HG03064 (cell line): ENCODE data around the gene CD82.
"Not testable (repeated sequence)": the region's sequence is repeated elsewhere in the genome, so short reads cannot be mapped to it uniquely, and the experiment has no call there.

Source experiments
- ATAC-seq: cut with Tn5 transposase; IDR thresholded peaks from one replicate; pipeline ENCODE4 v1.9.1; 2021; ENCODE audit warnings: low read depth; ENCODE audit not compliant: unreplicated experiment

Gene CD82

DNA sequence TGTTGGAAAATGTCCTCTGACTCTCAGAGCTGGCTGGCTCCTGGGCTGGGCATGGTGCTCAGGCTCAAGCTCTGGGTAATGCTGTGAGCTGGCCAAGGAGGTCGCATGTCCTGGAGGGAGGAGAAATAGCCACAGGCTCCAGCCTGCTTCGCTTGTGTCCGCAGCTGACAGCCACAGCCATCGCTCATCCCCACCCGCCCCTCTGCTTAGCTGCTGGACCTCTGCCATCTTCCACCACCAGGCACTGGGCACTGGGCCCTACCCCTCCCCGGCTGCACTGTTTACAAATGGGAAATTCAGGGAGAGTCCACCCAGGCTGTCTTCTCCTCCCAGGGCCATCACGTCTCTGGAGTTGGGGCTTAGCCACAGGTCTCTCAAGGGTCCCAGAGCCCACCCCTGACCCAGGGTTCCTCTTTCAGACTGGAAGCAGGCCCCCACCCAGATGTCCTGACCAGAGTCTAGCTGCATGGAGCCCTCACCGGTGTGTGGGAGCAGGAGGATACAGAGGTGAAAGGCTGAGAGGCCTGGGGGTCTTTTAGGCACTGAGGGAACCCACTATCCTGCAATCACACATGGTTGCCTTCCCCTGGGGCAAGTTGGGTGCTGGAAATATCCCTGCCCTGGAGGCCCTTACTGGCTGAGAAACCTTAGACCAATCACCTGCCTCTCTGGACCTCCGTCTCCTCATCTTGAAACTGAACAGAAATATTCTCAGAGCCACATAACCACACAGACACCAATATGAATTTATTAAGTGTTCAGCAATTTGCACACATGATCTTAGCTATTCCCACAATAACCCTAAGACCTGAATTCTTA is 62.7 kb downstream of the CD82 start:
- no peak for ATAC-seq

DNA sequence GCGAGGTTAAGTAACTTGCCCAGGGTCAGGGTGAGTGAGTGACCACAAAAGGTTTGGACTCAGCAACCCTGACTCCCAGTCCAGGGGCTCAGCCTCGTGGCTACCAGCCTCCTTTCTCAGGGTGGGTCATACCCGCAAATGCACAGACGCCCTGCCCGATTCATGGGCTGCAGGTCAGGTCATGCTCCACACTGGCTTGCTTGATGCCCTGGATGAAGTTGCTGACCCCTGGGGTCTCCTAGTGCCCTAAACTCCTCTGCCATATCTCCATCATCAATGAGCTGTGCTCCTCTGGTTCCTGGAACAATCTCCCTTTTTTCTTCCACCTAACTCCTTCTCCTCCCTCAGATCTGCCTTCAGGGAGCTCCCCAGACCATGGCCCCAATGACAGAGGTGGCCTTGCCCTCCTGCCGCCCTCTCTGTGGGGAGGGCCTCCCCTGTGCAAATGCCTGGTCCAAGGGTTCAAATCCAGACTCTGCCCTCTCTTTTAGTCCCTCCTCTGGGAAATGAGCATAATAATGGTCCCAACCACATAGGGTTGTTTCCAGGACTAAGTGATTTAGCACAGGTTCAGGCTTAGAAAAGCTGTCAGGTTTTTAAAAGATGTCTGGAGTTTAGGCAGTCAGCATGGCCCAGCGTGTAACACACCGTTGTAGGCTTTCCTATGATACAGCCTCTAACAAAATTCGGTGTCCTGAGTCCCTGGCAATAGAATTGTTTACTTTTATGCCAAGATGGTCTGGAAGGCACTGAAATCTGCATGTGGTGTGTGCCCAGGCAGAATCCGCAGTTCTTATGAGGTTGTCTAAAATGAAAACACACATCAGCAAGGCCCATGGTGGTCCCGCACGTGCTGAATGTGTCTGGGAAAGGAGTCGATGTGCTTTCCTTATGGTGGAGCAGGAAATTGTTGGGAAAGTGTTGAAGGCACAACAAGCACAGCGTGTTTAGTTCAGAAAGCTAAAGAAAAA is 63.6 kb downstream of the CD82 start:
- ATAC-seq: no peak

DNA sequence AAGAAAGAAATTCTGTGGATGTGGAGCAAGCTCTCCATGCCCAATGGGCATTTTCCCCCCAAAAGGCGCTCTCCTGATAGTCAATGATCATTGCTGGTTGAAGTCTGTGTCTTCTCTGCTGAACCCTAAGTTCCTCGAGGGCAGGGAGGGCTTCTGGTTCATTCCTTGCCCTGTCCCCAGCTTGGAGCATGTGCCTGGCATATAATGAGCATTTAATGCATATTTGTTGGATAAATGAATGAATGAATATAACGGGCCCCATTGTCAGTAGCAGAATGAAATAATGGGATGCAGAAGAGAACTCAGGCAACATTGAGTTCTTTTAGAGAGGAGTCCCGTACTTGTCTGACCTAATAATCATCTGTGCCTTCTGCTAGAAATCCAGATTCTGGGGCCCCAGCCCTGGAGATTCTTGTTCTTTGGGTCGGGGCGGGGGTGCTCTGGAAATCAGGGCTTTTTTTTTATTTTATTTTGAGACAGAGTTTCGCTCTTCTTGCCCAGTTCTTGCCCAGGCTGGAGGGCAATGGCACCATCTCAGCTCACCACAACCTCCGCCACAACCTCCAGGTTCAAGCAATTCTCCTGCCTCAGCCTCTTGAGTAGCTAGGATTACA is 64.4 kb downstream of the CD82 start:
- no peak for ATAC-seq

- ATAC-seq: no peak
These were observed 65.2 kb downstream of the CD82 start for GRCh38 chr11:44630511-44631210.

- ATAC-seq: no peak
These were observed 66.4 kb downstream of the CD82 start for GRCh38 chr11:44631831-44632230.

GRCh38 chr11:44632466-44633123 is 67.1 kb downstream of the CD82 start:
- no peak for ATAC-seq

- no peak for ATAC-seq
These were observed 68.2 kb downstream of the CD82 start for GRCh38 chr11:44633641-44634040.

DNA sequence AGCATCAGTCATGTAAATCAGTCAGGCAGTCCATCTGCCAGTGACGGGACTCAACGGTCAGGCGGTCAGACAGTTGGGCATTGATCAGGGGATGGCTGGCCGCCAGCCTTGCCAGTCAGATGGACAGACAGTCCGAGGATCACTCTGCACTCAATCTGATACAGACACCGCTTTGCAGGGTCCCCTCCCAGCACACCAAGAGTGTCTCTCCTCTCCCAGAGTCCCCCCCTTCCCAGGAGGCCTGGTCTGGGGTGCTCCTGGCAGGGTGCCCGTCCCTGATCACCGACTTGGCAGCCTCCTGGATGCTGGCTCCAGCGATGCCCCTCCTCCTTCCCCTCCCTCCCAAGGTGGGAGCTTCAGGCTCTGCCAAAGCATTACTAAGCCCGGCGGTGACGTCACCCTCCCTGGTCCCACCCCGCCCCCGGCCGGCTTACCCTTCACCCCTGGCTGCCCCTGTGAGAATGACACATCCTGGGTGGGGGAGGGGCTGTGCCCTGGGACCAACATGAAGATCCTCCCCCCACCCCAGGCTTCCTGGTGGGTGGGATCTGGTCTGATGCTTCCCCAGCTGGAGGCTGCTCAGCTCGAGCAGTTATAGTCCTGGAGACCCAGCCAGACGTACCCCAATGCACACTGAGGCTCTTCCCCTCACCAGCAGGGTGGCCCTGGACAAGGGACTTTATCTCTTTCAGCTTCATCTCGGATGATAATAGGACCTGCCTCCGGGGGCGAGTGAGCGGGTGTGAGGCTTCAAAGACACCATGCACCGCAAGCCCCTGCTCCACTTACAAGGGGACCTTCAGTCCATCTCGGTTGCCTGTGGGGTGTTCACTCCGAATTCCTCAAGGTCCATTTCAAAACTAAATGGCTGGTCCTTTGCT is 69.2 kb downstream of the CD82 start:
- no peak for ATAC-seq

DNA sequence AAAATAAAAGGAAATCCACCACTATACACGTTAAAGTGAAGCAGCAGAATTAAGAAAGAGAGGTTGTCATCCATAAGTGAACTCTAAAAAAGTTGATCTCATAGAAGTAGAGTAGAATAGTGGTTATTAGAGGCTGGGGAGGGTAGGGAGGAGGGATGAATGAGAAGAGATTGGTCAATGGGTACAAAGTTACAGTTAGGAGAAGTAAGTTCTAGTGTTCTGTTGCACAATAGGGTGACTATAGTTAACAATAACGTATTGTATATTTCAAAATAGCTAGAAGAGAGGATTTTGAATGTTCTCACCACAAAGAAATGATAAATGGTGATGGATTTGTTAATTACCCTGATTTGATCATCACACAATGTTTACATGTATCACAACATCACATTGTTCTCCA is 72.0 kb downstream of the CD82 start:
- no peak for ATAC-seq

DNA sequence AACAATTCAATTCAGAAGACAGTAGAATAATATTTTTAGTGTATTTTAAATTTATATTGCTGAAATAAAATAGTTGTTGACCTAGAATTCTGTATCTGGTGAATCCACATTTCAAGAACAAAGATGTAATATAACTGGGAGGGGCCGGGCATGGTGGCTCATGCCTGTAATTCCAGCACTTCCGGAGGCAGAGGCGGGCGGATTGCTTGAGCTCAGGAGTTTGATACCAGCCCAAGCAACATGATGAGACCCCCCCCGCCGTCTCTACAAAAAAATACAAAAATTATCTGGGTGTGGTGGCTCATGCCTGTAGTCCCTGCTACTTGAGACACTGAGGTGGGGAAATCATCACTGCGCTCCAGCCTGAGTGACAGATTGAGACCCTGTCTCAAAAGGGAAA is 72.6 kb downstream of the CD82 start:
- no peak for ATAC-seq

DNA sequence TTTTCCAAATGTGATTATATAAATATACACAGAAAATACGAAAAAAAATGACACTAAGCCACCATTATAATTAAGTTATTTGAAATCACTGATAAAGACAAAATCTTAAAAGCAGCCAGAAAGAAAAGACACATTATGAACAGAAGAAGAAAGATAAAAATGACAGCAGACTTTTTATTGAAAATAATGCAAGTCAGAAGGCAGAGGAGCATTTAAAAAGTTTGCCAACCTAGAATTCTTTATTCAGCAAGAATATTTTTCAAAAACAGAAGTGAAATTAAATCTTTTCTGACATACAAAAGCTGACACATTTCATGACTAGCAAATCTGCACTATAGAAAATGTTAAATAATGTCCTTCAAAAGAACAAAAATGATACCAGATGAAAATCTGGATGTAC is 77.8 kb downstream of the CD82 start:
- ATAC-seq: no peak

GRCh38 chr11:44645827-44646226 is 80.4 kb downstream of the CD82 start:
- ATAC-seq: no peak

DNA sequence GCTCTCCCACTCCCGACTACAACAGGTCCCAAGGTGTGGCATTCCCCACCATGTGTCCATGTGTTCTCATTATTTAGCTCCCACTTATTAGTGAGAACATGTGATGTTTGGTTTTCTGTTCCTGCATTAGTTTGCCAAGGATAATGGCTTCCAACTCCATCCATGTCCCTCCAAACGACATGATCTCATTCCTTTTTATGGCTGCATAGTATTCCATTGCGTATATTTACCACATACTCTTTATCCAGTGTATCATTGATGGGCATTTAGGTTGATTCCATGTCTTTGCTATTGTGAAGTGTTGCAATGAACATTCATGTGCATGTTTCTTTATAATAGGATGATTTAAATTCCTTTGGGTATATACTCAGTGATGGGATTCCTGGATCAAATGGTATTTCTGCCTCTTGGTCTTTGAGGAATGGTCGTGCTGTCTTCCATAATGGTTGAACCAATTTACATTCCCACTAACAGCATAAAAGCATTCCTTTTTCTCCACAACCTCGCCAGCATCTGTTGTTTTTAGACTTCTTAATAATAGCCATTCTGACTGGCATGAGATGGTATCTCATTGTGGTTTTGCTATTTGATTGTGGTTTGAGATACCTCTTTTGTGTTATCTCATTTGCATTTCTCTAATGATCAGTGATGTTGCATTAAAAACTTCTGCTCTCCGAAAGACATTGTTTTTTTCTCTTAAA is 81.9 kb downstream of the CD82 start:
- not testable (repeated sequence) for ATAC-seq

DNA sequence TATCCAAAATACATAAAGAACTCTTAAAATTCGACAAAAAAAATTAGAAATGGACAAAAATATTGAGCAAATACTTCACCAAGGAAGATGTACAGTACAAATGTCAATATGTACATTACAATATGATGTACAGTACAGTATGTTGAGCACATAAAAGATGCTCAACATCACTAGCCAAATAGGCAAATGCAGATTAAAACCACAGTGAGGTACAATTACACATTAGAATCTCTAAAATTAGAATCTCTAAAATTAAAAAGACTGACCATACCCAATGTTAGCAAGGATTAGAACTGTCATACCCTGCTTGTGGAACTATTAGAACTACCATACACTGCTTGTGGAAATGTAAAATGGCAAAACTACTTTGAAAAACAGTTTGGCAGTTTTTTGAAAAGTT is 82.6 kb downstream of the CD82 start:
- ATAC-seq: no peak

GRCh38 chr11:44651535-44652155 is 86.2 kb downstream of the CD82 start:
- no peak for ATAC-seq

- no peak for ATAC-seq
These were observed 87.6 kb downstream of the CD82 start for GRCh38 chr11:44652901-44653644.

DNA sequence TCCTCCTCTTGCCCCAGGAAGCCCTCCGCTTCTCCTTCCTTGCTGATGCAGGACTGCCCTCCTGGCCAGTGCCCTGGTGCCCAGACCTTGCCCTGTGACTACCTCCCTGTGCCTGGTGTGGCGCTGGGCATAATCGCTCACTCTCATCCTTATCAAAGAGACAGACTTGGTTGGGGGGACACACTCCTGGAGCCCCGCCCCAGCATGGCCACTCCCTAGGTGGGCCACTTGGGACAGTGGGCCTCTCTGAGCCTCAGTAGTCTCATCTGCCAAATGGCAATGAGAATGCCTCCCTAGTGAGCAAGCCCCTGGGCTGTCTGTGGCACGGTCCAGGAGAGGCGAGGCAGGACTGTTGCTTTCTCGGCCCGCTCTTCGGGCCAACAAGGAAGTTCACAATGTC is 88.6 kb downstream of the CD82 start:
- ATAC-seq: no peak
